Cardiac muscle cell (in vitro differentiated cells and primary cell): ENCODE results near the gene AHDC1. TPM values are rescaled to one million over a fixed set of nuclear protein-coding genes. Genes with fewer than 3 reads are reported as not detected.

ENCODE experiments used
- DNase-seq, 2 donors: peaks; one replicate each; pipeline versions ENCODE4 v3.0.0 to v3.0.0-alpha.2; 2010 to 2017; ENCODE audit warnings: low read depth in 1 of 2, low spot score in 1 of 2
- H3K27ac ChIP-seq: fragments of 200-600 bp; sonication (generic); 2 replicates; pipeline ENCODE4 v1.5.1; 2016
- H3K27me3 ChIP-seq: fragments of 200-600 bp; sonication (generic); 2 replicates; pipeline ENCODE4 v1.6.0; 2016; ENCODE audit warnings: control low read depth
- H3K36me3 ChIP-seq: fragments of 200-600 bp; sonication (generic); 2 replicates; pipeline ENCODE4 v1.5.1; 2016; ENCODE audit warnings: control low read depth
- H3K4me1 ChIP-seq: fragments of 200-600 bp; sonication (generic); 2 replicates; pipeline ENCODE4 v1.8.1; 2017; ENCODE audit warnings: low read depth, mild to moderate bottlenecking, mixed run types
- H3K4me3 ChIP-seq: fragments of 200-600 bp; sonication (generic); 2 replicates; pipeline ENCODE4 v1.5.1; 2016; ENCODE audit warnings: mild to moderate bottlenecking
- H3K9me3 ChIP-seq: fragments of 200-600 bp; sonication (generic); 2 replicates; pipeline ENCODE4 v1.5.1; 2017; ENCODE audit warnings: low read depth, mild to moderate bottlenecking, control low read depth
- CTCF ChIP-seq: IDR thresholded peaks from 2 replicates; pipeline ENCODE4 v1.5.1; 2012; ENCODE audit warnings: low read depth, mild to moderate bottlenecking, low read length
- polyA plus RNA-seq: library from polyadenylated mRNA; unstranded; fragments of >200 nt; fragmentation: Nextera tagmentation; extraction: Ambion mirVana; gene quantifications from 2 replicates; pipeline ENCODE4 v1.2.1, GENCODE V29; 2016
- total RNA-seq: library from RNA; depleted of rRNA; stranded (reverse); fragments of >200 nt; gene quantifications from 2 replicates; pipeline ENCODE4 v1.2.3, GENCODE V29; 2016

Gene AHDC1
- total and polyA plus RNA-seq, 2 experiments from 2014 or later = 16.3 to 58.1 TPM

DNA sequence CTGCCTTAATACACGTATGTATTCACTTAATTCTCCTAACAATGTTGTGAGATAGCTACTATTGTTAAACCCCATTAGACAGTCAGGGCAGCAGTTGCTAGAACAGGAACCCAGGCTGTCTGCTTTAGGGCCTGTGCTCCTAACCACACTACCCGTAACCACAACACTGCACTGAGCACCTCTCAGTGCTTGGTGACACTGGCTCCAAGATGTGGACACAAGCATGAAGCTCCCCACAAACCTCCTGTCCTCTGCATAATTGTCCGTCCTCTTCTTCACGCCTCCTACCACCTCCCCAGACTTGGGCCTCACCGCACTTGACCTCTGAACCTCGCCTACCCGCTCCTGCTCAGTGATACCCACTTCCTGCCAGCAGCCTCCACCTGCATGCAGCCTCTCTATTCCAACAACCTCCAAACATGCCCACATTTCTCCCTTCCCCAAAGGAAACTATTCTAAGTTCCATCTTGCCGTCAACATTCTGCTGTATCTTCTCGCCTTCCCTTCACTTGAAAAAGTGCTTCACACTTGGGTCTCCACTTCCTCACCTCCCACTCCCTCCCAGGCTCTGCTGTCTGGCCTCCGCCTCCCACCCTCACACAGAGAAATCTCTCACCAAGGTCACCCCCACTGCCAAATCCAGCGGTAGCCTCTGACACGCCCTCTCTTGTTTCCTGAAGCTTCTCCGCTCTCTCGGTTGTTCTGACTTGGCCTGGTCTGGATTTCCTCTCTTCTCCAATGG is 14.6 kb upstream of the AHDC1 start:
- TF ChIP-seq CTCF = no peak
- DNase-seq = no peak
- Histone ChIP-seq H3K27ac (no peak overlapping the region), H3K27me3 (no peaks in the 10 kb centered on the region), H3K36me3 (no peaks in the 10 kb centered on the region), H3K4me1 (no peaks in the 10 kb centered on the region), H3K9me3 (no peaks in the 10 kb centered on the region), H3K4me3 (no peak overlapping the region)

DNA sequence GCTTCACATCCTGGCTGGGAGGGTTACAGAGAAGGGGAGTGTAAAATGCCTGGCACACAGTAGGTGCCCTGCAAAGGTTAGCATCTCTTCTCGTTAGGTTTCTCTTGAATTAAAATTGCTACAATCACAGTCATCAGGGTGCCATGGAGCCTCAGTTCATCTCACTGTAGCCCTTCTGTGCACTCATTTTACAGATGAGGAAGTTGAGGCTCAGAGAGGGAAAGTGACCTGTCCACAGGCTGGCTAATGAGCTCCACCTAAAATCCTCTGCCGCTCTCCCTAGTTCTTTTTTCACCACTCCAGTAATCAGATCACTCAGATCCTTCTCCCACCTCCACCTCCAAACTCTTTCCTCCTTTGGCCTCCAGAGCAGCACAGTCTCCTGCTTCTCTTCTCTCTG is 13.5 kb upstream of the AHDC1 start:
- Histone ChIP-seq H3K4me3 (no peak overlapping the region), H3K27me3 (no peaks in the 10 kb centered on the region), H3K27ac (no peak overlapping the region), H3K4me1 (peaks cover under 1% of the 10 kb centered on the region), H3K9me3 (no peaks in the 10 kb centered on the region), H3K36me3 (no peaks in the 10 kb centered on the region)
- DNase-seq = no peak
- TF ChIP-seq CTCF = no peak

- Histone ChIP-seq H3K36me3 (no peaks in the 10 kb centered on the region), H3K9me3 (no peaks in the 10 kb centered on the region), H3K4me1 (peaks cover 5% of the 10 kb centered on the region), H3K27me3 (no peaks in the 10 kb centered on the region), H3K27ac (no peak overlapping the region), H3K4me3 (no peak overlapping the region)
- TF ChIP-seq CTCF = peak; percentile 33
- no peak for DNase-seq
Measured at GRCh38 chr1:27616441-27616840, 12.5 kb upstream of the AHDC1 start.

DNA sequence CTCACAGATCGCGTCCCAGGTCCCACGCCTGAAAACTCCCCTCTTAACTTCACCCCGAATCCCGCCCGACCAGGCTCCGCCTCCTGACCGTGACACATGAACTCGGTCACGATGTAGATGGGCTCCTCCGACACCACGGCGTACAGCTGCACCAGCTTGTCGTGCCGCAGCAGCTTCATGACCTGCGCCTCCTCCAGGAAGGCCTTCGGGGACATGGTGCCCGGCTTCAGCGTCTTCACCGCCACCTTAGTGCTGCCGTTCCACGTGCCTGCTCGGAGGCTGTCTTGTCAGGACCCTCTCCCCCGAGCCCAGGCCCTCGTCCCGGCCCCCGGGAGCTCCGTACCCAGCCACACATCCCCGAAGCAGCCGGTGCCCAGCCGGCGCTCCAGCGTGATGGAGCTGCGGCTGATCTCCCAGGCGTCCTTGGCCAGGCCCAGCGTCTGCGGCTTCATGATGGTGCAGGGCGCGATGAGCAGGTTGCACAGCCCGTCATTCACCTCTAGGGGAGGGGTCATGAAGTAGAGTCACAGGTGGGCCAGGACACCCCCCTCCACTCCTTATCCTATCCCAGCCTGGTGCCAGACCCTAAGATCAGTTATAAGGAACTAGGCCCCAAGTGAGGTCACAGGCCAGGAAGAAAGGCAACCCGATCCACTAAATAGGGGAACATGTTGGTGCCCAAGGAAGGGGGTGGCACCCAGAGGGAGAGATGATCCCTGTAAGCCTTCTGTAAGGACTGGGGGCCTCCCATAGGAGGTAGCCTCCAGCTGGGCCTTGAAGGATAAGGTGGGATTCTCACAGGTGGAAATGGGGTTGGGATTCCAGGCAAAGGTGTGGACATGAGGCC is 11.6 kb upstream of the AHDC1 start:
- Histone ChIP-seq H3K27me3 (no peaks in the 10 kb centered on the region), H3K4me3 (peak overlapping the region; percentile 1), H3K4me1 (peaks cover 5% of the 10 kb centered on the region), H3K27ac (no peak overlapping the region), H3K9me3 (no peaks in the 10 kb centered on the region), H3K36me3 (no peaks in the 10 kb centered on the region)
- TF ChIP-seq CTCF = no peak
- DNase-seq = no peak

- Histone ChIP-seq H3K27ac (no peak overlapping the region), H3K36me3 (no peaks in the 10 kb centered on the region), H3K4me1 (peaks cover 5% of the 10 kb centered on the region), H3K27me3 (no peaks in the 10 kb centered on the region), H3K9me3 (no peaks in the 10 kb centered on the region), H3K4me3 (peak overlapping the region; percentile 1)
- TF ChIP-seq CTCF = no peak
- peak in 1 of 2 donors; percentile 52 for DNase-seq
Measured at GRCh38 chr1:27614625-27615344, 10.8 kb upstream of the AHDC1 start.
